ENCODE results near the gene CTAGE9.

CTAGE9 gene

DNA sequence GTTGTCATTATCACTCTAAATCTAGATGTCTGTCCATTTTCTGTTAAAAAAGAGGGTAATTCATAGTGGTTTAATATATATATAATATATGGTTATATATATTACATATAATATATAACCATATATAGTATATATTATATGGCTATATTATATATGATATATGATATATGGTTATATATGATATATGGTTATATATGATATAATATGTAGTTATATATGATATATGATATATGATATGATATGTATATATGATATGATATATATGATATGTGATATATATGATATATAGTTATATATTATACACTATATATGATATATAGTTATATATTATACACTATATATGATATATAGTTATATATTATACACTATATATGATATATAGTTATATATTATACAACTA is 18.2 kb downstream of the CTAGE9 start:
- DNase-seq (ENCODE audit: low read depth): no peak
- in situ Hi-C loops (cut with HindIII; ENCODE audit: low sequenced_read_pairs): no loop called here
- TF ChIP-seq, protein P1, sequence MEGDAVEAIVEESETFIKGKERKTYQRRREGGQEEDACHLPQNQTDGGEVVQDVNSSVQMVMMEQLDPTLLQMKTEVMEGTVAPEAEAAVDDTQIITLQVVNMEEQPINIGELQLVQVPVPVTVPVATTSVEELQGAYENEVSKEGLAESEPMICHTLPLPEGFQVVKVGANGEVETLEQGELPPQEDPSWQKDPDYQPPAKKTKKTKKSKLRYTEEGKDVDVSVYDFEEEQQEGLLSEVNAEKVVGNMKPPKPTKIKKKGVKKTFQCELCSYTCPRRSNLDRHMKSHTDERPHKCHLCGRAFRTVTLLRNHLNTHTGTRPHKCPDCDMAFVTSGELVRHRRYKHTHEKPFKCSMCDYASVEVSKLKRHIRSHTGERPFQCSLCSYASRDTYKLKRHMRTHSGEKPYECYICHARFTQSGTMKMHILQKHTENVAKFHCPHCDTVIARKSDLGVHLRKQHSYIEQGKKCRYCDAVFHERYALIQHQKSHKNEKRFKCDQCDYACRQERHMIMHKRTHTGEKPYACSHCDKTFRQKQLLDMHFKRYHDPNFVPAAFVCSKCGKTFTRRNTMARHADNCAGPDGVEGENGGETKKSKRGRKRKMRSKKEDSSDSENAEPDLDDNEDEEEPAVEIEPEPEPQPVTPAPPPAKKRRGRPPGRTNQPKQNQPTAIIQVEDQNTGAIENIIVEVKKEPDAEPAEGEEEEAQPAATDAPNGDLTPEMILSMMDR (IDR thresholded peaks at IDR 0.05; ENCODE audit: low read depth, low read length, missing control alignments): no peak
- no peak overlapping the region for H3K4me3 ChIP-seq (ENCODE audit: low read depth, low read length)

DNA sequence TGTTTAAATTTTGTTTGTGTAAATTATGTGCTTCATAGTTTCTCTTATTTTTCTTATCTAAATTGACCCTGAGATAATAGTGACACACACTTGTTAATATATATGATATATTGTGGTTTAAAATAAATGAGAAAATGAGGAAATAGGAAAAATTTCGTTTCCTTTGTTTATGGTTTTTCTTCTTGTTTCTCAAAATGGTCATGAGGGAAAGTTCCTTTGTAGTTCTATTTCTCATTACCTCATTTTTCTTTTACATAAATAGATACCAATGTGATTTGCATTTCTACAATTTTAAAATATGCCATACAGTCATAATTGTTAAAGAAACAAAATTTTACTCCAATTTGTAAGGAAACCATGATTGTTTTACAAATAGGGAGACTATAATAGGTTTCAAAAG is 18.8 kb downstream of the CTAGE9 start:
- no peak for DNase-seq (ENCODE audit: low read depth)
- no peak overlapping the region for H3K4me3 ChIP-seq (ENCODE audit: low read depth, low read length)
- in situ Hi-C loops (cut with HindIII; ENCODE audit: low sequenced_read_pairs): no loop called here
- TF ChIP-seq, protein P1 (IDR thresholded peaks at IDR 0.05; ENCODE audit: low read depth, low read length, missing control alignments): no peak

DNA sequence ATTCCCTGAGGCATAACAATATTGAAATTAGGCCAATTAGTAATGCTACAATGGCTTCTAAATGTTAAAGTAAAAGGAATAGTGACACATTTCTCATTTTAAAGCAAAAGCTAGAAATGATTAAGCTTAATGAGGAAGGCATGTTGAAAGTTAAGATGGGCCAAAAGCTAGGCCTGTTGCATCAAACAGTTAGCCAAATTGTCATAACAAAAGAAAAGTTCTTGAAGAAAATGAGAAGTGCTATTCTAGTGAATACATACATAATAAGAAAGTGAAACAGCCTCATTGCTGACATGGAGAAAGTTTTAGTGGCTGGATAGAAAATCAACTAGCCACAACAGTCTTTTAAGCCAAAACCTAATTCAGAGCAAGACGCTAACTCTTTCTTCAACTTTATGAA is 22.5 kb downstream of the CTAGE9 start:
- no peak overlapping the region for H3K4me3 ChIP-seq (ENCODE audit: low read depth, low read length)
- no peak for DNase-seq (ENCODE audit: low read depth)

DNA sequence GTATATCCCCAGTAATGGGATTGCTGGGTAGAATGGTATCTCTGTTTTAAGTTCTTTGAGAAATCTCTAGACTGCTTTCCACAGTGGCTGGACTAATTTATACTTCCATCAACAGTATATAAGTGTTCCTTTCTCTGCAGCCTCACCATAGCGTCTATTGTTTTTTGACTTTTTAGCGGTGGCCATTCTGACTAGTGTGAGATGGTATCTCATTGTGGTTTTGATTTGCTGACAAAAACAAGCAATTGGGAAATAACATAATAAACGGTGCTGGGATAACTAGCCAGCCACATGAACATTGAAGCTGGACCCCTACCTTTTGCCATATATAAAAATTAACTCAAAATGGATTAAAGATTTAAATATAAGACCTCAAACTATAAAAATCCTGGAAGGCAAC is 23.8 kb downstream of the CTAGE9 start:
- in situ Hi-C loops (cut with HindIII; ENCODE audit: low sequenced_read_pairs): no loop called here
- DNase-seq (ENCODE audit: low read depth): no peak
- H3K4me3 ChIP-seq (ENCODE audit: low read depth, low read length): no peak overlapping the region
- TF ChIP-seq, protein P1 (IDR thresholded peaks at IDR 0.05; ENCODE audit: low read depth, low read length, missing control alignments): no peak

More for the DNA sequence above, 22.5 kb downstream of the CTAGE9 start:
- in situ Hi-C loops (cut with HindIII; ENCODE audit: low sequenced_read_pairs): no loop called here
- TF ChIP-seq, protein P1 (IDR thresholded peaks at IDR 0.05; ENCODE audit: low read depth, low read length, missing control alignments): no peak

DNA sequence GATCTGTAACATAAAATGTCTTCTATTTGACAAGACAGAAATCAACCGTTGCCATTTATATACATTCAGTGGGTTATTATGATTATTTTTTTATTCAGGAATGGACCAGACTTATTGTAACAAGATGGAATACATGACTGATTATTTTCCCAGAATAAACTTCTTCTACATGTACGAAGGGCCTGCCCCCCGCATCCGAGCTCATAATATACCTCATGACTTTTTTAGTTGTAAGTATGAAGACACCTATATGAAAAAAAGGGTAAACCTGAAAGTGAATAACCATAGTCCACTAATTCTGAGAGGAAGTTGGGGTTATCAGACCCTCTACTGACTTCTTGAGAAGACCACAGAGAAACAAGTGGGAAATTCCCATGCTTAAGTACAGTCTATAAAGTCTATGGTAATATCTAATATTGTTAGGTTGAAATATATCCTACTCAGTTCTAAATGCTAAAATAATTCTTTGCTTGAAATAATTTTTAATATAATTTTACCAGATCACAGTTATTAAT is 25.5 kb downstream of the CTAGE9 start:
- in situ Hi-C loops (cut with HindIII; ENCODE audit: low sequenced_read_pairs): no loop called here
- no peak for DNase-seq (ENCODE audit: low read depth)
- TF ChIP-seq, protein P1 (IDR thresholded peaks at IDR 0.05; ENCODE audit: low read depth, low read length, missing control alignments): no peak
- H3K4me3 ChIP-seq (ENCODE audit: low read depth, low read length): no peak overlapping the region

DNA sequence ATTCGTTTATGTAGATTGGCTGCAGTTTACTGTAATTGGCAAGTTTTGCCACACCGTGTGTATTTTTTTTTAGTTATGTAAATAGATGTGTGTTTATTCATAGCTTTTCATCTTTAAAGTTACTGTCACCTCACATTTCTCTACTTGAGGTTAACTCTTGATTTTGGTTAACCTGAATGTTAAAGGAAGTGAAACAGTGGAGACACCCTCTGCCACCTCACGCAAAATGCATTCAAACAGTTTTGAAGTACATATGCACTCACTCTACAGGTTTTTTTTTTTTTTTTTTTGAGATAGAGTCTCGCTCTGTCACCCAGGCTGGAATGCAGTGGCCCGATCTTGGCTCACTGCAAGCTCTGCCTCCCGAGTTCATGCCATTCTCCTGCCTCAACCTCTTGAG is 27.3 kb downstream of the CTAGE9 start:
- DNase-seq (ENCODE audit: low read depth): no peak
- no peak overlapping the region for H3K4me3 ChIP-seq (ENCODE audit: low read depth, low read length)
- TF ChIP-seq, protein P1 (IDR thresholded peaks at IDR 0.05; ENCODE audit: low read depth, low read length, missing control alignments): no peak
- in situ Hi-C loops (cut with HindIII; ENCODE audit: low sequenced_read_pairs): no loop called here

DNA sequence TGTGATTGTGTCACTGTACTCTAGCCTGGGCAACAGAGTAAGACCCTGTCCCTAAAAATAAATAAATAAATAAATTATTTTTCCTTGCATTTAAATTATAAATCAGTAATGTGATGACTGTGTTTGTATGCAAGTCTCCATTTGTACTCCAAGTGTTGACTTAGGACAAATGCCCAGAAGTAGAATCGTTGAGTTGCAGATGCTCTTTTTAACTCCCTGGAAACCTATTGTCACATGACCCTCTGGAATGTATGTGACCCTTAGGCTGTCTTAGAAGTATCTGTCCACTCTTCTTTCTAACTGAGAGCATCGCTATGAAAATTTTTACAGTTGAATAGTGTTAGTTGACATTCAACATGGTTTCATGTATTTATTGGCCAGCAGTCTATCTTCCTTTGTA is 28.4 kb downstream of the CTAGE9 start:
- in situ Hi-C loops (cut with HindIII; ENCODE audit: low sequenced_read_pairs): no loop called here
- no peak for DNase-seq (ENCODE audit: low read depth)
- TF ChIP-seq, protein P1 (IDR thresholded peaks at IDR 0.05; ENCODE audit: low read depth, low read length, missing control alignments): no peak
- H3K4me3 ChIP-seq (ENCODE audit: low read depth, low read length): no peak overlapping the region
